ENCODE data around the gene GDF2.

Gene GDF2

DNA sequence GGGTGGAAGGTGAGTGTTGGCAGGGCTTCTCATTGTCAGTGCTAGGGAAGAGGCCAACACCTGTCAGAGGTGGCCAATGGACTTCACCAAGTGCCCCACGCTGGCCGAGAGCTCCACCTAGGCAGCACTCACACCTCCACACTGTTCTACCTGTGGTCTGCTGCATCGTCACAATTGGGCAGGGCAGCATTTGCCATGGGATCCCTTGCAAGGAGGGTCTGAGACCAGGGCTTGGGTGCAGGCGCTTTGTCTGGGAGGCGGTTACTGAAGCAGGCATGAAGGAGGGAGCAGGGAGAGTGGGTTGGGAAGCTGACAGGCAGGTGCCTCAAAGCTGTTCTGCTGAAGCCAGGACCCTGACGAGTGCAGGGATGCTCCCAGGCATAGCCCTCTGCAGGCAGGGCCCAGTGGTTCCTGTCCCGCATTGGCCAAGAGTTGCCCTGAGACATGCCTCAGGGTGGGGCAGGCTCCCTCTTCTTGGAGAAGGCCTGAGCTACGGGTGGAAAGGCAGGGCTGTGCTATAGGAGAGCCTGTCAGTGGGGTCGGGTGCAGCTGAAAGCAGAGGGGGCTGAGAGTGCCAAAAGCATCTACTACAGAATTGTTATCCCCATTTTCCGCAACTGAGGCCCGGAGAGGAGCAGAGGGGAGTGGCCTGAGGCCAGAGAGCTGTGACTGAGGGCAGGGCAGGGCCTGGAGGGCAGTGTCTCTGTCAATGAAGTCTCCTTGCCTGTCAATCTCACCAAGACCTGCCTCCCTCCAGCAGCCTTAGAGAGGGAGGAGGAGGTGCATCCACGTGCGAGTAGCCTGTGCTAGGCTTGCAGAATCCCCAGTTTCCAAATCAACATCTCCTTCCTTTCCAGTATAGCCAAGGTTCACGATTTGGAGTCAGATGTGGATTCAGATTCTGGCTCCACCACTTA is 29.9 kb downstream of the GDF2 start:
- DNase-seq (ENCODE audit: low read depth in 2 of 2): no peak

DNA sequence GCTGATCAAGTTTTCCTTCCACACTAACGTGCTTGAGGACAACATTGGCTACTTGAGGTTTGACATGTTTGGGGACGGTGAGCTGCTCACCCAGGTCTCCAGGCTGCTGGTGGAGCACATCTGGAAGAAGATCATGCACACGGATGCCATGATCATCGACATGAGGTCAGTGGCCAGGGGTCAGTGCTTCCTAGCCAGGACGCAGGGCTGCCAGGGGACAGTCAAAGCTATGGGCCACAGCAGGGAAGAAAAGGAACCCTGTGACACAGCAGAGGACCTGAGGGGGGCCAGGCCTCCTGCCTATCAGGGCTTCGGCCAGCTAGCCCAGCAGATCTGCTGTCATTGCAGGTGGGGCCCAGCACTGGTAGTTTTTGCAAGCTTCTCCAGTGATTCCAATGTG is 31.1 kb downstream of the GDF2 start:
- DNase-seq (ENCODE audit: low read depth in 2 of 2): no peak

DNA sequence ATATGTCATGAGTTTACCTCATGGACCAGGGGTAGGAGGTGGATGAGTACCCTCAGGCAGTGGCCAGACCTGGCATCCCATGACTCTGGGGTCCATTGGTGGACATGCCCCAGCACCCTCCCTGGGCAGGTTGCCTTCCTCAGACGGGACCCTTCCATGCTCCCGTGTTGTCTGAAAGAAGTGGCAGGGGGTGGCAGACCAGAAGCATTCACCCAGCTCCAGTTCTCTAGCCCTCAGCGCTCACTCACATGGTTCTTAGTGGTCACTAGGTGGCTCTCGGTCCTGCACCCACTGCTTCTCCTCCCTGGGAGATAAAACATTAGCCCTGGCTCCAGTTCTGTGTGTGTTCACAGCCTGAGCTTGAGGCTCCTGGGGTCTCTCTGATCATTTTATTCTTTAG is 31.9 kb downstream of the GDF2 start:
- DNase-seq (ENCODE audit: low read depth in 2 of 2): no peak

DNA sequence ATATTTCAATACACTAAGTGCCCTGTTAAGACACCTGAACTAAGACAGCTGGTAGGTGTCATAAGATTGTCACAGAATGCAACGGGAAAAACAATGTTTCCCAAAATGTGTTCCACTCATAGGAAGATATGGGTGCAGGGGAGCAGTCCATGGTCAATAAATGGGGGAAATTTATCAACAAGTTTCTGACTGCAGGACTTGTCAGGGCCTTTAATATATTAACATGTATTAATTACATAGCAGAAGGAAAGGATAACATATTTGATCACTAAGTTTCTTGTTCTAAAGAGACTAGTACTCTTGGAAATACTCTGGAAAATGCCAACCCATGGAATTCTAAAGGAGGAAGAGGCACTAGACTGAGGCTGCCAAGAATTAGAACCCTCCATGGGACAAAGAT is 32.6 kb downstream of the GDF2 start:
- no peak for DNase-seq (ENCODE audit: low read depth in 2 of 2)

DNA sequence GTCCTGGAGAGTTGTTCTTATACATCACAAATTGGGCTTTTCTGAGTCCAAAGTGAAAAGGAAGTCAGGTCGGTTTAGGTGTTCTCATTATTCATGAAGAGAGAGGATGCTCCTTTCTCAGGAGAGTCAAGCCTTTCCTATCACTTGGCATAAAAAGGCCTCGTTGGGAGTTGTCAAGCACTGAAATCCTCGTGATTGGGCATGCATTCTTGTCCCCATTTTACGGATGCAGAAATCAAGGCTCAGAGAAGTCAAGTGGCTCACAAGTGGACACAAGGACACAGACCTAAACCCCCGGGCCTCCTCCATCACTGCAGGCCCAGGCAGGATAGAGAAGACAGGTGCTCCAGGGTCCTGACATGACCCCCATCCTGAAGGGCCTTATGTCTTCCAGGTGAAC is 34.5 kb downstream of the GDF2 start:
- no peak for DNase-seq (ENCODE audit: low read depth in 2 of 2)

DNA sequence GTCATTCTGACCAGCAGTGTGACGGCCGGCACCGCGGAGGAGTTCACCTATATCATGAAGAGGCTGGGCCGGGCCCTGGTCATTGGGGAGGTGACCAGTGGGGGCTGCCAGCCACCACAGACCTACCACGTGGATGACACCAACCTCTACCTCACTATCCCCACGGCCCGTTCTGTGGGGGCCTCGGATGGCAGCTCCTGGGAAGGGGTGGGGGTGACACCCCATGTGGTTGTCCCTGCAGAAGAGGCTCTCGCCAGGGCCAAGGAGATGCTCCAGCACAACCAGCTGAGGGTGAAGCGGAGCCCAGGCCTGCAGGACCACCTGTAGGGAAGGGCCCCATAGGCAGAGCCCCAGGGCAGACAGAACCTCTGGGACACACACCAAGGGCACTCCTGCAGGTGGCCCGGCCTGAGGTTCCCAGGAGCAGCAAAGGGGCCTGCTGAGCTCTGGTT is 34.9 kb downstream of the GDF2 start:
- DNase-seq (ENCODE audit: low read depth in 2 of 2): no peak

DNA sequence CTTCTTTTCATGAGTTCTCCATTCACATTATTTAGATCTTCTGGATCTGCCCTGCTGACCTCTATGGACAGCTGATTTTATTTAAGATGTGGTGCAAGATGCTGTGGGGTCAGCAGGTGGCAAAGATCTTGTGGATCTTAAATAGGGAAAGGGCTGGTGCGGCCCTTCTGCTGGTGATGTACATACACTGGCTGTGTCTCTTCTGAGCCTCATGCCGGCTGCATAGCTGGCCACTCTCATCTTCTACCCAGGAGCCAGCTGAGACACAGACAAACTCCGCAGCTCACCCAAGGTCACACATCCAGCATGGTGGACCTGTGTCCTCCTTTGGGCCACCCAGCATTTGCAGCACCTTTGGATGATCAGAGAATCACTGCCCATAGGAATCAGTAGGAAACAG is 35.7 kb downstream of the GDF2 start:
- DNase-seq (ENCODE audit: low read depth in 2 of 2): no peak

DNA sequence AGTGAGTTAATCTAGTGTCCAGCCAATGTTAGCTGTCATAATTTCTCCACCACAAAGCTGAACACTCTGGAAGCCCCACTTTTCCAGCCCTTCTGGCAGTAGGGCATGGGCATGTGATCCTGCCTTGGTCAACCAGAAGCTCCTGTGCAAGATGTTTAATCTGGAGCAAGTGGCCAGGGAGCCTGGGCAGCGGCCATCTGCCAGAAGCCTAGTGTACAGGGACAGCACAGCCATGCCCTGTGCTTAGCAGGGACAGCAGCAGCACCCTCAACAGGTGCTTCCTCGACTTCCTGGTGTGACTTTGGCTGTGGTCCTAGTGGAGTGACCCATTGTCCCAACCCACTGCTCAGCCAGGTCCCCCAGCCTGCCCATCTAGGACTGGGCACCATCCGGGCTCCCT is 36.2 kb downstream of the GDF2 start:
- DNase-seq (ENCODE audit: low read depth in 2 of 2): no peak

DNA sequence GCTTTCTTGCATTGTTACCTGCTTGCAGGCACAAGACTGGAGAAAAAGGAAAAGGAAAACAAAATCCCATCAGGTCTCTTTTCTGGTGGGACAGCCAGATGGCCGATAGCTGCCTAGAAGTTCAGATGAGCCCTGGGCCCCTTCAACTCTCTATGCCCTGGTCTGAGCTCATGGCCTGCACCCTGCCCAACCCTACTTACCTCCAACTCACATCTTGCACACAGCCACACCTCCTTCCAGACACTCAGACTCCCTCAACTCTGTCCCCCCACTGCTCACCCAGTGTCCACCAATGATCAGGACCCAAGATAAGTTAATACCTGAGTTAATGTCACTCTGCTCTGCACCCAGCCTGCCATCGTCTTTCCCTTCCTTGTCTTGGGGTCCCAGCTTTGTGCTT is 36.8 kb downstream of the GDF2 start:
- no peak for DNase-seq (ENCODE audit: low read depth in 2 of 2)

DNA sequence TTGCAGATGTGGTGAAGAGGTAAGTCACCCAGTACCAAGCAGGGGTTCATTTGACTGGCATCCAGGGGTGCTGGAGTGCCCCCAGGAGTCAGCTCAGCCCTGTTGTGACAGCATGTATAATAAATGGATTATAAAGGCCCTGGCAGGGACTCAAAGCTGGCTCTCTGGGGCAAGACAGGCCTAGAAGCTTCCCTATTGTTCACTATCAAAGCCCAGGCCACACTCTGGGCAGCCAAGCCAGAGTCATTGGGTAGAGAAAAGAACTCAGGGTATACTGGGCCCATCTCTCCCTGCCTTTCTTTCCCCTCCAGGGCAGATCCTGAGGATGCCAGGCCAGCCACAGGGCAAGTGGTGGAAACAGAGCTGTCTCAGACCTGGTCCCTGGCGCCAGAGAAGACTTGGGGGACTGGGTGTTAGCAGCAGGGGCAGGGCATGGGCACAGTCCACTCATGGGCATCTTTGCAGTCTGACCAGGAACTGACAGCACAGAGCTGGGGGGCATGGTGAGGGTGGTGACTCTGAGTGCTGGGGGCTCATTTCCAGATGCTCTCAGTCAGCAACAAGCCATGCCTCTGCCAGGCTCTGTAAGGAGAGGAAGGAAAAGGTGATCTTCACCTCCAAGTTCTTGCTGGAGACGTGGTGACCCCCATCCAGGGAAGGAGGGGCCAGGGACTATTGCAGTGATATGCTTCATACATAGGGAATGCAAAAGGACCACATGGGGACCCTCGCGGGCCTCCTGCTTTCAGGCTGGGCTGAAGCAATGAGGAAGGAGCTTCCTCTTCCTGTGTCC is 37.6 kb downstream of the GDF2 start:
- no peak for DNase-seq (ENCODE audit: low read depth in 2 of 2)

DNA sequence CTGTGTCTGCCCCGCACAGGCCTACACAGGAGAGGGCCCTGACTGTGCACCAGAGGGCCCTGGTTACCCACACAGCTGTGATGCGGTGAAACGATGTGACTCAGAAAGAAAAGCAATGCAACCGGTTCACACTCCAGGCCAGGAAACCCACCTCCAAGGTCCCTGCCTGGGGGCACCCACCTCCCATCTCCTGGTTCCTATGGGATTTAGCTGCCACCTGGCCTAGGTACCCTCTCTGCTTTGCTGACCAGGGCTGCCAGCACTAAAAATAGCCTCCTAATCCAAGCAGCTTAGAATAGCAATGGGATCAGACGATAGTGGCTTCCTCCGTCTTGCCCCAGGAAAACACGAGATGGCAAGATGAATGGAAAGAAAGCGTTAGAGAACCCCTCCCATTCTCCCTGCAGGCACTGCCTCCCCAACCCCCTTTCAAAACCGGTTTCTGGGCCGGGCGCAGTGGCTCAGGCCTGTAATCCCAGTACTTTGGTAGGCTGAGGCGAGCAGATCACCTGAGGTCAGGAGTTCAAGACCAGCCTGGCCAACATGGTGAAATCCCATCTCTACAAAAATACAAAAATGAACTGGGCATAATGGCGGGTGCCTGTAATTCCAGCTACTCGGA is 38.3 kb downstream of the GDF2 start:
- DNase-seq (ENCODE audit: low read depth in 2 of 2): no peak

DNA sequence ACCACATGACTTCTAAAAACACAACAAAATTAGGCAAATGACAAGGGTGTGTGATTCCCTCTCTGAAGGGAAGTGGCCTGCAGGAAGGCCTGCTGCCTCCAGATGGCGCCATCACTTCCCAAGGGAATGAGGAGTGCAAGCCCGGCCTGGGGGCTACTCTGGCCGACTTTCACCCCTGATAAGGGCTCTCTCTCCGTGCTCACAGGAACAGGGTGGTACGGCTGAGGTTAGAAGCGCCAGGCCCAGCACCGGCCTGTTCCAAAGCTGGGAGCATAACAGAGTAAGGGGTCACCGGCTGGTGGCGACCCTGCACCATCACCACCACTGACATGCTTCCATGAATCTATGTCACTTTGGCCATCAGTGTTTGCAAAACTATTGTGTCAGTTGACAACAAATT is 39.0 kb downstream of the GDF2 start:
- DNase-seq (ENCODE audit: low read depth in 2 of 2): peak; percentile 14 to 23

DNA sequence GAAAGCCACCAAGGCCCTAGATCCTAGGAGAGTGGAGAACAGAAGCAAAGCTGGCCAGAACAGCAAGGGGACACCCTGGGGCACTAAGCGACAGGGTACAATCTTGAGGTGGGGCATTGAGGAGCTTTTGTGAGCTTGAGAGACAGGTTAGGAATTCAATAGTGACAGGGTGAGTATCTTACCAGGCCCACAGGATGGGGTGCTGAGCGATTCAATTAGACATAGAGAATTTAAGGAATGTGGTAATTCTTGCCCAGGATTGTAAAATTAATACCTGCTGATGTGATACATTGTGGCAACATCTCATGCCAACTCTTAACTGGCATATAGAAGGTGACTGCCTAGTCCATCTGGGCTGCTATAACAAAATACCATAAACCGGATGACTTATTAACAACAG is 39.9 kb downstream of the GDF2 start:
- DNase-seq (ENCODE audit: low read depth in 2 of 2): no peak

DNA sequence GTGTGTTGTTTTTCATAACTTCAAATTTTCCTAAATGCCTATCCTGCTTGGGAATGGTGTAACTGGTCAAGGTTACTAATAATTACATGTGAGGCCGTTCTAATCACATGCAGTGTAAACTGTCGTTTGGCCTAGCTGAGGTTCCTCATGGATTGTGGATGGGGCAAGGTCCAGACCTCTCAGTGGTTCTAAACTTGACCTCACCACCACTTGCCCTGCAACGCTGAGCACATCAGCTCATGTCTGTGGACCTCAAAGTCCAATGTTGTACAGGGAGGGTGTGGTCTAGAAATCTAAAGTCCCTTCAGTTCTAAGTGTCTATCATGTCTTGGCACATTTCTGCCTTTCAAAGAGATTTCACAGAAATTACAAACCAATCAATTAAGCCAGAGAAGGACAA is 41.5 kb downstream of the GDF2 start:
- DNase-seq (ENCODE audit: low read depth in 2 of 2): no peak

DNA sequence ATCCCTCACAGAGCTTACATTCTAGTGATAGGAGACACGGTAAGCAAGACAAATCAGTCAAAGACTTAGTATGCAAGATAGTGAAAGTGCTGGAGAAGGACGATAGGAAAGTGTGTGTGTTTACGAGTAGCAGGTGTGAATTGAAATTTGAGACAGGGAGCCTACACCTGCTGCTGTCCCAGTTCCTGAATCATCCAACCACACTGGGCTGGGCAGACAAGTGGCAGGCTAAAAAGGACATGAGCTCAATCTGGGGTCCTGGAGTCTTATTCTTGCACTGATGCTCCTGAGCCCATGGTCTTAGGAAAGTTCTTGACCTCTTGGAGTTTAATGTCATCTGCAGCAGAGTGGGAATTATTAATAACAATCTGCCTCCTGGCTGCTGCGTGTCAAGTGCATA is 42.1 kb downstream of the GDF2 start:
- DNase-seq (ENCODE audit: low read depth in 2 of 2): no peak

DNA sequence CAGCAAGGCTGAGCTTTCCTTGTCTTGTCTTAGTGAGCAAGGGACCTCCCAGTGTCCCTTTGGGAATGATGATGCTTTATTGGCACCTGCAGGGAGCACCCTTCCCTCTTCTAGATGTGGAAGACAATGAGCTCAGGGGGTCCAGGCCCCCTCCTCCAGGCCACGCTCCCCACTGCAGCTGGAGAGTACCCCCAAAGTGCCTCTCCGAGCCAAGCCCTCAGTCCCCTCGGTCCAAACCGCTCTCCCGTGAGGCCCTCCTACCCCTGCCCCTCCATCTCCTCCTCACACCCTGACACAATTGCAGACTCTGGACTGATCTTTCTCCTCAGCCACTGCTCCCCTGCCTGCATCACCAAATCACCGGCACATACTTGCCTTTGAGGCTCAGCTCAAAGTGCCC is 42.7 kb downstream of the GDF2 start:
- DNase-seq (ENCODE audit: low read depth in 2 of 2): no peak

DNA sequence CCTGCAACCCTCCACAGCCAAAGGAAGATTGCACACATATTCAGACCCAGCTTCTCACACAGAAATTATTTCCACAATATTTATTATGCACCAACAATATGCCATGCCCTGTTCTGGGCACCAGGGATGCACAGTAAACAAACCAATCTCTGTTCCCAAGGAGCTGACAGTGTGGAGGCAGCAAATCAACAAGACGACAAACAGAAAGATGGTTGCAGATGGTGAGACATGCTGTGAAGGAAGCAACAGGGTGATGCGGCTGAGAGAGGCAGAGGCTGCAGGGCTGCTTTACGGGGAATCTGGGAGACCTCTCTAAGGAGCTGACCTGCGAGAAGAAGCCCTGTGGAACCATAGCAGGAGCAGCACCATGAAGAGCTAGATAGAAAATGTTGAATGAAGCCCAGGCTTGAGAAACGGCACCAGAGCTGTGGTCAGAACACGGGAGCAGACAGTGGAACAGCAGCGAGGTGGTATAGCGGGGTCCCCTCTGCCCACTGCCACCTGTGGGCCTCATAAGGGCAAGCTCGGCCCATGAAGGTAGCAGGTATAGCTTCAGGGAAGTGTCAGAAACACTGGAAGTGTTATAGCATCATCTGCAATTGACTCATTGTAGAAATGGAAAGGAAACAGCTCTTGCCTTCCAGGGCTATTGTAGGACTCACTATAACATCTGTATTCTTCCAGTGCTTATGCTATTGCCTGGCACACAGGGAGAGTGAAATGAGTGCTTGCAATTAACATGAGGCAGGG is 43.4 kb downstream of the GDF2 start:
- DNase-seq (ENCODE audit: low read depth in 2 of 2): no peak

DNA sequence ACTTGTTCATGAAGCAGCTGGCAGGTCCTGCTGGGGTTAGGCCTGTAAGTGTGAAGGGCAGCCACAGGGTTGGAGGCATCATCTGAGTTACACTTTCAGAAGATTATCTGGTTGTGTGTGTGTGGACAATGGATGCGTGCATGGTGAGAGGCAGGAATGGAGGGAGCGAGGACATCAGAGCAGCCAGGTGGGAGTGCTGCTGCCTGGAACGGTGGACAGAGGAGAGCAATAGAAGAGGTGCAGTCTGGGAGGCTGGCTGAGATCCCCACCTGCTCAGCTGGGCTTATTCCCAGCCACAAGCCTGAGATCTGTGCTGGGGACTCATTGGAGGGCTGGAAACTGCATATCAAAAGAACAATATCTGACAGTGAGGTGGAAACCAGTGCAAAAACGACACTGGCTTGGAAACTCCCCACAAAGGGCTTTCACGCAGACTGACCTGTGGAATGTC is 44.0 kb downstream of the GDF2 start:
- DNase-seq (ENCODE audit: low read depth in 2 of 2): no peak

DNA sequence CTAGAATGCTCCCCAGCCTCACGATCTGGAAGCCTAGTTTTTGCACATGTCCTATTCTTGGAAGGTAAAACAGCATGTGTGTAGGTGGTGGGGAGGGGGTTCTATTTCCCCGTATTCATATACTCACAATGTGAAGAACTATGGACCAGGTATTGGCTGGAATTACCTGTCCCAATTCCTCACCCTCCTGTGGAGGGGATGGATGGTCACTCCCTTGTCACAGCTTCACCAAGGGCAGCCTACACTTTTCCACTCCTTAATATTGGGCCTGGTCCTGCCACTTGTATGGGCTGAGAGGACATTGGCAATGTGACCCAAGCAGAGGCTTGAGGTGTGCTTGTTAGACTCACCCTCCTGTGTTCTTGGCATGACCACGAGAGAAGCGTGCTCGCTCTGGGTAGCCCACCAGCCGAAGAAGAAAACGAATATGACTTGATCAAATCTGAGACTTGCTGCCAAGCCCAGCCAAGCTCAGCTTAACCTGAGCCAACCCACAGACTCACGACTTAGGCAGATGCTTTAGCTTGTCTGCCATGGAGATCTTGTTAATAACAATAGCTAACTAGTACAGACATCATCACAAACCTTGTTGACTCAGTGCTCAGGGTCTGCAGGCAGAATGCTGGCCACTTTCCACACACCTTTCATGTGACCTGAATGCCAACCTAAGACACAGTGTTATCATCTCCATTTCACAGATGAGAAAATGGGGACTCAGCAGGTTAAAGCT is 44.6 kb downstream of the GDF2 start:
- DNase-seq (ENCODE audit: low read depth in 2 of 2): no peak

DNA sequence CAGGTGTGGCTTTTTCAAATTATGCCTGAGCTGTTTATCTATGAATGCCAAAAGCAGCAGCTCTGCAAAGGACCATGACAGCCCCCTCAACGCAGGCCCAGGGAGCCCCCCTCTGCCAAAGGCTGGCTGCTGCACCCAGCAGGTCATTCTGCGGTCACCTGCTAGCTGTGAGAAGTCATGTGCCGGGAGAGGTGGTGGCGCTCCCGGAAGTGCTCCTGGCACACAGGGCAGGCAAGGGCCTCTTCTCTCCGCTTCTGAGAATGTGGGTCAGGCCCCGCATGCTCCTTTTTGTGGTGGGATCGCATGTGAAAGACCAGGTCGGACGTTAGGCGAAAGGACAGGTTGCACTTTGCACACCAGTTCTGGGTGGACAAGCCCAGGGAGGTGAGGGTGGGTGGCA is 45.4 kb downstream of the GDF2 start:
- no peak for DNase-seq (ENCODE audit: low read depth in 2 of 2)

Measured in stimulated activated CD4-positive, alpha-beta T cell treated with anti-CD3 and anti-CD28 coated beads, Interleukin-15, amount 100 ng/mL, for 48 hours (primary cell).